ENCODE measurements around the gene CHRM1.

Gene CHRM1

DNA sequence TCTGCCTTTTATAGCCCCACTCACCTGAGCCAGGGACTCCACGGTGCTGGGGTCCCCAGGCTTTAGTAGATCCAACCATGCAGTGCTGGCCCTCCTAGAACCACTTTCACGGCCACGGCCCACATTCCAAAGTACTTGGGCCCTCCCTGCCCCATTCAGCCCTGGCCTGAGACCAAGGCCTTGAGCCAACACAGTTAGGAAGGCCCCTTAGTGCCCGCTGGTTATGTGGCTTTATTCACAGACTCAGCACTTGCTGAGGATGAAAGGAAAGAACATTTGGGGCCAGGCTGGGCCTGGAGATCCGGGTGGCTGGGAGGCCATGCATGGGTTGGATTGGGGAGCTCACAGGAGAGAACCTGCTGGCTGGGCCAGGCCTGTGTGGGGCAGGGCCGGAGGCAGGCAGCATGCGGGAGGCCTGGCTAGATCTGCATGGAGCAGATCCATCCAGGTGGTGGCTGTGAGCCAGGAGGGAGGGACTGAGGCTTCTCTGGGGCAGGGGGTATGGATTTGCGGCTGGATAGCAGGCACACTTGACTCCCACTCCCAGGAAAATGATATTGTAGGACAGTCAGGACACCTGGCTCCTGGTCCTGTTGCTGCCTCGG lies 12.6 kb downstream of the CHRM1 start:
- H3K4me3 ChIP-seq (ENCODE audit: low read depth, low read length) = no peak overlapping the region
- TF ChIP-seq, protein P1, sequence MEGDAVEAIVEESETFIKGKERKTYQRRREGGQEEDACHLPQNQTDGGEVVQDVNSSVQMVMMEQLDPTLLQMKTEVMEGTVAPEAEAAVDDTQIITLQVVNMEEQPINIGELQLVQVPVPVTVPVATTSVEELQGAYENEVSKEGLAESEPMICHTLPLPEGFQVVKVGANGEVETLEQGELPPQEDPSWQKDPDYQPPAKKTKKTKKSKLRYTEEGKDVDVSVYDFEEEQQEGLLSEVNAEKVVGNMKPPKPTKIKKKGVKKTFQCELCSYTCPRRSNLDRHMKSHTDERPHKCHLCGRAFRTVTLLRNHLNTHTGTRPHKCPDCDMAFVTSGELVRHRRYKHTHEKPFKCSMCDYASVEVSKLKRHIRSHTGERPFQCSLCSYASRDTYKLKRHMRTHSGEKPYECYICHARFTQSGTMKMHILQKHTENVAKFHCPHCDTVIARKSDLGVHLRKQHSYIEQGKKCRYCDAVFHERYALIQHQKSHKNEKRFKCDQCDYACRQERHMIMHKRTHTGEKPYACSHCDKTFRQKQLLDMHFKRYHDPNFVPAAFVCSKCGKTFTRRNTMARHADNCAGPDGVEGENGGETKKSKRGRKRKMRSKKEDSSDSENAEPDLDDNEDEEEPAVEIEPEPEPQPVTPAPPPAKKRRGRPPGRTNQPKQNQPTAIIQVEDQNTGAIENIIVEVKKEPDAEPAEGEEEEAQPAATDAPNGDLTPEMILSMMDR (IDR thresholded peaks at IDR 0.05; ENCODE audit: low read depth, low read length, missing control alignments) = no peak
- in situ Hi-C loops (cut with HindIII; ENCODE audit: low sequenced_read_pairs) = loop anchor here (5.0 kb wide), 1 partner anchor 99 kb away; no protein-coding TSS in a partner anchor
- no peak for DNase-seq (ENCODE audit: low read depth)

DNA sequence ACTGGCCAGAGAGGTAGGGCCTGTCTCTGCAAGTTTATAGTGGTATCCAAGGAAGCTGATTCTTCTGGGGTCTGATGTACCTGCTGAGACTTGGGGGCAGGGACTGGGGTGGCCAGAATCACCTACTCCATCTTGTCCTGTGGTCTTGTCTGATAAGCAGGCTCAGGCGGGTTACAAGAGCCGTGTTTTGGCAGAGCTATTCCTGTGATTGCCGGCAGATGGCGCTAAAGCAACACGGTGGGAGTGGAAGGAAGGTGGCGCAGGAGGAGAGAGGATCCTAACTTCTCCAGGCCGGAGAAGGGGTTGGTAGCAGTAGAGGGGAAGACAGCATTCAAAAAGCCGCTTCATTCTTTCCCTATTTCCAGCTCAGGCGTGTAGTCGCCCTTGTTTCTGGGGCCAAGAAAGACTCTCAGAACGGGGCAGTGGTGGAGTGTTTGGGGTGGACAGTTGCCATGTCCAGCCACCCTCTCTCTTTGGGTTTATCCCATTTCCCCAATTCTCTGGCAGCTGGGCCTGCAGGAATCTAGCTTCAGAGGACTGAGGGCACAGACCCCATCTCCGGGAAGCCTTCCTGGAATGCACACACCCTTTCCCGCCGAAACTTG lies 15.1 kb downstream of the CHRM1 start:
- TF ChIP-seq, protein P1 (IDR thresholded peaks at IDR 0.05; ENCODE audit: low read depth, low read length, missing control alignments) = peak; percentile 100
- DNase-seq (ENCODE audit: low read depth) = peak; percentile 70
- in situ Hi-C loops (cut with HindIII; ENCODE audit: low sequenced_read_pairs) = loop anchor here (5.0 kb wide), 1 partner anchor 101 kb away; no protein-coding TSS in a partner anchor
- H3K4me3 ChIP-seq (ENCODE audit: low read depth, low read length) = no peak overlapping the region

DNA sequence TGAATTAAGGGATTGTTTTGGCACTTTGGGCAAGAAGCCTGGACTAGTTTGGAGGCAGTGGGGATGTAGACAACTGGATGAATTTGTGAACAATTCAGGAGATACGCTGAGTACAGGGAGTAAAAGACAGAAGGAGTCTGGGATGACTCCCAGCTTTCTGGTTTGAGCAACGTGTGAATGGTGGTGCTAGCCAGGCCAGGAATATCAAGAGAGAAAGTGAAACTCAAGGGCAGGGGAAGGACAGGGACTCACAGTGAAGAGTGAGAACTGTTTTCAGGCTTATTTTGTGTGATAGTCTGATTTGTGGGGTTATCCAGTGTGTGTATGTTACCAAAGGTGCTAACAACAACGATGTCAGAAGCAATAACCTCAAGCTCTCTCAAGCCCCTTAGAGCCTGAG lies 15.9 kb downstream of the CHRM1 start:
- H3K4me3 ChIP-seq (ENCODE audit: low read depth, low read length) = no peak overlapping the region
- in situ Hi-C loops (cut with HindIII; ENCODE audit: low sequenced_read_pairs) = loop anchor here (5.0 kb wide), 1 partner anchor 102 kb away; no protein-coding TSS in a partner anchor
- TF ChIP-seq, protein P1 (IDR thresholded peaks at IDR 0.05; ENCODE audit: low read depth, low read length, missing control alignments) = no peak
- DNase-seq (ENCODE audit: low read depth) = no peak

DNA sequence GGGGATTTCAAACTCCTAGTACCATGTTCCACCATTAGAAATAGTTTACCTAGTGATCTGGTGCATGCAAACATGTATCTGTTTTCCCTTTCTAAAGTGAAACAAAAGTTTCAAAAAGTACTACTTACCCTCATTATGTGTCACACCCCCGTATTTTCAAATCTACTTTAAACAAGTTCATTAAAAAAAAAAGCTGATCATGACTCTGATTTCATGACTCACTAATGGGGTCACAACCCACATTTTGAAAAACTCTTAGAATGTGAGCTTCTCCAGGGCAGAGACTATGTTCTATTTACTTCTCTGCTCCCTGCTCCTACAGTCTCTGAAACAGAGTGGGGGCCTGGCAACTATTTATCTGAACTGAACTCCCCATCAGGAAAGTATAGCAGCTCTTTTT lies 18.2 kb downstream of the CHRM1 start:
- DNase-seq (ENCODE audit: low read depth) = no peak
- in situ Hi-C loops (cut with HindIII; ENCODE audit: low sequenced_read_pairs) = no loop called here
- H3K4me3 ChIP-seq (ENCODE audit: low read depth, low read length) = no peak overlapping the region
- TF ChIP-seq, protein P1 (IDR thresholded peaks at IDR 0.05; ENCODE audit: low read depth, low read length, missing control alignments) = no peak

DNA sequence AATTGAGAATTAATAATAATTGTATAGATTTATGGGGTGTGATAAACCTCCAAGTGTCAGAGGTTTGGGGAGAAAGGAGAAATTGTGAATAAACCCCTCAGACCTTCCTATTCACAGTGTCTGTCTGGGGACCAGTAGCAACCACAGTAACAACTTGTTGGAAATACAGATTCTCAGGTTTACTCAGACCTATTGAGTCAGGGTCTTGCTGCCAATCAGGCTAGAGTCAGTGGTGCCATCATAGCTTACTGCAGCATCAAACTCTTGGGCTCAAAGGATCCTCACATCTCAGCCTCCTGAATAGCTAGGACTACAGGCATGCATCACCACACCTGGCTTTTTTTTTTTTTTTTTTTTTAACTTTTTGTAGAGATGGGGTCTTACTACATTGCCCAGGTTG lies 23.1 kb downstream of the CHRM1 start:
- DNase-seq (ENCODE audit: low read depth) = no peak
- H3K4me3 ChIP-seq (ENCODE audit: low read depth, low read length) = no peak overlapping the region
- TF ChIP-seq, protein P1 (IDR thresholded peaks at IDR 0.05; ENCODE audit: low read depth, low read length, missing control alignments) = no peak
- in situ Hi-C loops (cut with HindIII; ENCODE audit: low sequenced_read_pairs) = no loop called here

DNA sequence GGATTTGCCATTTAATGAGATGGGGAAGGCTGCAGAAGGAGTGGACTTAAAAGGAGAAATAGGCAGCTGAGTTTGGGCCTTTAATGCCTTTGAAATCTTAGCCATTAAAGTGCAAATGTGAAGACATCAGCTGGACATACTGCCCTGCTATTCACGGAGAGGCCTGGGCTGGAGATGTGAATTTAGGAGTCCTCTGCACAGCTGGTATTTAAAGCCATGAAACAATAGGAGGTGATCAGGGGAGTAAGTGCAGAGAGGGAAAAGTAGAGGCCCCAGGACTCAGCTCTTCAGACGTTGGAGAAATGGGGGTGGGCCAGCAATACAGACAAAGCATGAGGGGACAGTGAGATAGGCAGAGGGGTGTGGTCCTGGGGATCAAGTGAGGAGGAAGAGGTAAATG lies 23.9 kb downstream of the CHRM1 start:
- no peak overlapping the region for H3K4me3 ChIP-seq (ENCODE audit: low read depth, low read length)
- TF ChIP-seq, protein P1 (IDR thresholded peaks at IDR 0.05; ENCODE audit: low read depth, low read length, missing control alignments) = no peak
- in situ Hi-C loops (cut with HindIII; ENCODE audit: low sequenced_read_pairs) = no loop called here
- DNase-seq (ENCODE audit: low read depth) = no peak

All from astrocyte of the cerebellum (primary cell).